Right lobe of liver (tissue), 6 donors: ENCODE results near the gene PROK1. TPM values are rescaled to one million over a fixed set of nuclear protein-coding genes. Genes with fewer than 3 reads are reported as not detected.
"Not testable (repeated sequence)": the region's sequence is repeated elsewhere in the genome, so short reads cannot be mapped to it uniquely, and the experiment has no call there.

ENCODE experiments used
- ATAC-seq, 4 donors: fragments of 200-7000 bp; cut with Tn5 transposase; one replicate each; pipeline ENCODE4 v1.9.1; 2020; ENCODE audit warnings: mild to moderate bottlenecking in 4 of 4, moderate library complexity in 4 of 4
- DNase-seq, 3 donors: peaks; one replicate each; pipeline ENCODE4 v3.0.0-alpha.2; 2020
- H3K27ac ChIP-seq, 3 donors: fragments of 200-600 bp; one replicate each; pipeline ENCODE4 v1.8.0; 2022
- H3K27me3 ChIP-seq, 2 donors: fragments of 200-600 bp; one replicate each; pipeline ENCODE4 v1.8.0; 2022
- H3K36me3 ChIP-seq, 4 donors: fragments of 200-600 bp; sonication (generic) in 1 of 4; one replicate each; pipeline versions ENCODE4 v1.5.1 to v1.8.0; 2017 to 2022; ENCODE audit warnings: control low read depth in 1 of 4
- H3K4me1 ChIP-seq, 4 donors: fragments of 200-600 bp; sonication (generic) in 1 of 4; one replicate each; pipeline versions ENCODE4 v1.5.1 to v1.8.0; 2017 to 2022; ENCODE audit warnings: control low read depth in 1 of 4
- H3K4me3 ChIP-seq, 3 donors: fragments of 200-600 bp; one replicate each; pipeline ENCODE4 v1.8.0; 2022
- H3K9me3 ChIP-seq, 4 donors: fragments of 200-600 bp; sonication (generic) in 1 of 4; one replicate each; pipeline versions ENCODE4 v1.5.1 to v1.8.0; 2017 to 2022; ENCODE audit warnings: control low read depth in 1 of 4
- POLR2A ChIP-seq: fragments of 450-650 bp; IDR thresholded peaks from one replicate; pipeline ENCODE4 v1.6.1; 2017; ENCODE audit warnings: antibody characterized with exemption, mild to moderate bottlenecking
- WGBS: methylation state at CpG from one replicate; pipeline ENCODE4 v1.1.6; 2018; ENCODE audit warnings: low coverage, low lambda C conversion rate; ENCODE audit not compliant: insufficient coverage; ENCODE audit errors: missing lambda C conversion rate; 5-methylcytosine and 5-hydroxymethylcytosine counted together
- intact Hi-C, 2 donors: fragments of 100-400 bp; cut with DNase I; formaldehyde crosslinking; loops; one replicate each; pipeline versions ENCODE4 v1.11.2 to v1.14.1; 2022
- total RNA-seq, 6 experiments: library from RNA; depleted of rRNA in 2 of 6; stranded (reverse); fragments of >200 nt in 2 of 6; fragmentation: NEBNext Ultra II Directional in 3 of 6; extraction: Animal tissue kit (Norgen Biotek cat#: 25700) in 3 of 6; gene quantifications; one replicate each; pipeline versions ENCODE4 v1.1.0 to v1.2.4, GENCODE V29; 2016 to 2023
- TF ChIP-seq, protein P1 (sequence below), 4 donors: fragments of 200-600 bp in 3 of 4; fragments of 450-650 bp in 1 of 4; IDR thresholded peaks; one replicate each; pipeline versions ENCODE4 v1.5.1 to v1.8.0; 2016 to 2022; ENCODE audit warnings: antibody characterized with exemption in 4 of 4, mild to moderate bottlenecking in 2 of 4
- donor health status: DM: no; HTN: yes; CAD: no.
- donor health status: DM: no; HTN: no; CAD: no.
- donor health status: DM: no; HTN: no; CAD: no.
- donor health status: DM: no; HTN: yes; CAD: no.
- donor health status: DM: no; HTN: yes; CAD: no.

PROK1 gene
- total RNA-seq, 6 experiments from 2014 or later: not detected

DNA sequence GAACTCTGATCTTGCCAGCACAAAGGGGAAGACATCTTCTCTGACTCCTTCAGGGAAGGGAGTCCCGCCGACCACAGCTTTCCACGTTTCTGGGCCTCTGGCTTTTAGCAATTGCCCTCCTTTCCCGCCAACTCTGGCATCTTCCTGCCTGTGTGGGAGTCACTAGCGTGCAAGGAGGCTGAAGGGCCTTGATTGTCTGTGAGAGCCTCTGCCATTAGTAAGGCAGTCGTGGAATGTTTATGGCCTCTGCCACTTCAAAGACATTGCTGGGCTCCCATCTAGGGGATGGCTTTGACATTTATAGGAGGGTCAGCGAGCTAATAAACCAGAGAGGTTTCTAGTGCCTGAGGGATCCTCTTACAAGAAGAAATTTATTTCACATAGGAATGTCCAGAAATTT is 14.3 kb upstream of the PROK1 start:
- Histone ChIP-seq H3K4me1 (peaks cover 0 to 9% (median 0%) of the 10 kb centered on the region in 4 donors), H3K27ac (no peak overlapping the region), H3K9me3 (no peaks in the 10 kb centered on the region), H3K36me3 (no peaks in the 10 kb centered on the region), H3K27me3 (no peaks in the 10 kb centered on the region), H3K4me3 (no peak overlapping the region)
- DNase-seq (no peak), ATAC-seq (no peak)
- TF ChIP-seq, protein P1, sequence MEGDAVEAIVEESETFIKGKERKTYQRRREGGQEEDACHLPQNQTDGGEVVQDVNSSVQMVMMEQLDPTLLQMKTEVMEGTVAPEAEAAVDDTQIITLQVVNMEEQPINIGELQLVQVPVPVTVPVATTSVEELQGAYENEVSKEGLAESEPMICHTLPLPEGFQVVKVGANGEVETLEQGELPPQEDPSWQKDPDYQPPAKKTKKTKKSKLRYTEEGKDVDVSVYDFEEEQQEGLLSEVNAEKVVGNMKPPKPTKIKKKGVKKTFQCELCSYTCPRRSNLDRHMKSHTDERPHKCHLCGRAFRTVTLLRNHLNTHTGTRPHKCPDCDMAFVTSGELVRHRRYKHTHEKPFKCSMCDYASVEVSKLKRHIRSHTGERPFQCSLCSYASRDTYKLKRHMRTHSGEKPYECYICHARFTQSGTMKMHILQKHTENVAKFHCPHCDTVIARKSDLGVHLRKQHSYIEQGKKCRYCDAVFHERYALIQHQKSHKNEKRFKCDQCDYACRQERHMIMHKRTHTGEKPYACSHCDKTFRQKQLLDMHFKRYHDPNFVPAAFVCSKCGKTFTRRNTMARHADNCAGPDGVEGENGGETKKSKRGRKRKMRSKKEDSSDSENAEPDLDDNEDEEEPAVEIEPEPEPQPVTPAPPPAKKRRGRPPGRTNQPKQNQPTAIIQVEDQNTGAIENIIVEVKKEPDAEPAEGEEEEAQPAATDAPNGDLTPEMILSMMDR (IDR thresholded peaks at IDR 0.05): no peak
- TF ChIP-seq POLR2A: no peak
- 36% methylated on average over 2 of the region's 7 CpGs for WGBS
- intact Hi-C loops: no loop called here

DNA sequence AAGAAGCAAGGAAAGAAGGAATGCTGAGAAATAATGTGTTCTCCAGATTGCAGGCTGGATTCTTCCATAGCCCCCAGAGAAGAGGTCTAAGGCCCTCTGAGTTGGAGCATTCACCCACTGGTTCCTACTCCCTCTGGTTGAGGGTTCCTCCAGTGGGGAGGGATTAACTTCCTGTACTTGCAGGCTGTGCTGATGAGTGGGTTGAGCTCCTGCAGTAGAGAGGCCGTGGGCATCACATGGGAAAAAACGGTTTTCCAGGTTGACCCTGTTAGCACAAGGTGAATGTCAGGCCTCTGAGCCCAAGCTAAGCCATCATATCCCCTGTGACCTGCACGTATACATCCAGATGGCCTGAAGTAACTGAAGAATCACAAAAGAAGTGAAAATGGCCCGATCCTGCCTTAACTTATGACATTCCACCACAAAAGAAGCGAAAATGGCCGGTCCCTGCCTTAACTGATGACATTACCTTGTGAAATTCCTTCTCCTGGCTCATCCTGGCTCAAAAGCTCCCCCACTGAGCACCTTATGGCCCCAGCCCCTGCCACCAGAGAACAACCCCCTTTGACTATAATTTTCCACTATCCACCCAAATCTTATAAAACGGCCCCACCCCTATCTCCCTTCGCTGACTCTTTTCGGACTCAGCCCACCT is 13.2 kb upstream of the PROK1 start:
- H3K9me3 ChIP-seq, H3K27me3 ChIP-seq, H3K36me3 ChIP-seq, DNase-seq, intact Hi-C loops, H3K4me3 ChIP-seq, ATAC-seq, H3K27ac ChIP-seq, H3K4me1 ChIP-seq: not testable (repeated sequence)
- WGBS: 76% methylated on average over 9 of the region's 9 CpGs

DNA sequence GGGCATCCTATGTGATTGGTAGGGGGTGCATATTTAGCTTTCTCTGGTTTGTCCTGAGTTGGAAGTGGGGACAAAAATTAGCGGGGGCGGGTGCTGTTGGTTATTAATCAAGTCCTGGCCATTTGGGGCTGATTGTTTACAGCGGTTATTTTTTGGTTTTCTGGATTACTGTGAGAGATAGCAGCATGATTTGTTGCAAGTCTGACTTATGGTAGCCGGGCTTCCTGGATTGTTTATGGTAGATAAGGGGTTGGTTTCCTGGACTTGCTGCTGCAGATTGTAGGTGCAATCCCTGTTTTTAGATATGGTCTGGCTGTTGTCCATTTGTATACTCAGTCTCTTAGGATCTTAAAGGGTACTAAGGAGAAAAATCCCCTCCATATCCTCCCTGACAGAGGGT is 12.1 kb upstream of the PROK1 start:
- H3K36me3 ChIP-seq: no peaks in the 10 kb centered on the region

DNA sequence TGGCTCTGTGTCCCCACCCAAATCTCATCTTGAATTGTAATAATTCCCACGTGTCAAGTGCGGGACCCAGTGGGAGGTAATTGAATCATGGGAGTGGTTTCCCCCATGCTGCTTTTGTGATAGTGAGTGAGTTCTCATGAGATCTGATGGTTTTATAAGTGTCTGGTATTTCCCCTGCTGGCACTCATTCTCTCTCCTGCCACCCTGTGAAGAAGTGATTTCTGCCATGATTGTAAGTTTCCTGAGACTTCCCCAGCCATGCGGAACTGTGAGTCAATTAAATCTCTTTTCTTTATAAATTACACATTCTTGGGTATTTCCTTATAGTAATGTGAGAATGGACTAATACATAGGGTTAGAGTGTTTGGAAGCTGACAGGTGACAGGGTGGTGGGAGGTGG is 11.1 kb upstream of the PROK1 start:
- H3K27me3 ChIP-seq, H3K4me3 ChIP-seq, ATAC-seq, intact Hi-C loops, H3K4me1 ChIP-seq, DNase-seq, H3K27ac ChIP-seq, H3K9me3 ChIP-seq, H3K36me3 ChIP-seq: not testable (repeated sequence)
- 100% methylated on average over 1 of the region's 3 CpGs for WGBS

More for the DNA sequence above, 12.1 kb upstream of the PROK1 start:
- peaks cover 0 to 4% (median 0%) of the 10 kb centered on the region in 4 donors for H3K4me1 ChIP-seq
- DNase-seq (no peak), ATAC-seq (no peak)
- intact Hi-C loops: no loop called here
- no peak overlapping the region for H3K4me3 ChIP-seq
- WGBS: 51% methylated on average over 3 of the region's 4 CpGs
- no peak for TF ChIP-seq POLR2A
- TF ChIP-seq, protein P1 (IDR thresholded peaks at IDR 0.05): no peak
- no peaks in the 10 kb centered on the region for H3K27me3 ChIP-seq
- no peak overlapping the region for H3K27ac ChIP-seq
- no peaks in the 10 kb centered on the region for H3K9me3 ChIP-seq

DNA sequence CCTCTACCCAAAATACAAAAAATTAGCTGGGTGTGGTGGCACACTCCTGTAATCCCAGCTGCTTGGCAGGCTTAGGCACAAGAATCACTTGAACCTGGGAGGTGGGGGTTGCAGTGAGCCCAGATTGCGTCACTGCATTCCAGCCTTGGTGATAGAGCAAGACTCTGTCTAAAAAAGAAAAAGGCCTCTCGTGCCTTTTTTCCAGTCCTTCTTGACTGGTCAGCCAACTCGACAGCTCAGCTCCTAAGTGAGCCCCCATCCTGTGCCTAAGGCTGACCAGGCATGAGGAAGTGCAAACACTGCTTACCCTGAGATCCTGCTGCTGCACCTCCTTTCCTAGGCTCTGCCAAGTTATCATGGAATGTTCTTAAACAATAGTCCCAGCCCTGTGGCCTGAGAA is 10.1 kb upstream of the PROK1 start:
- H3K27ac ChIP-seq: no peak overlapping the region
- no peak overlapping the region for H3K4me3 ChIP-seq
- TF ChIP-seq, protein P1 (IDR thresholded peaks at IDR 0.05): no peak
- no peak for TF ChIP-seq POLR2A
- no peaks in the 10 kb centered on the region for H3K4me1 ChIP-seq
- intact Hi-C loops: no loop called here
- DNase-seq: no peak
- no peak for ATAC-seq
- no peaks in the 10 kb centered on the region for H3K36me3 ChIP-seq
- no peaks in the 10 kb centered on the region for H3K27me3 ChIP-seq
- WGBS: 17% methylated on average over 2 of the region's 3 CpGs
- no peaks in the 10 kb centered on the region for H3K9me3 ChIP-seq

DNA sequence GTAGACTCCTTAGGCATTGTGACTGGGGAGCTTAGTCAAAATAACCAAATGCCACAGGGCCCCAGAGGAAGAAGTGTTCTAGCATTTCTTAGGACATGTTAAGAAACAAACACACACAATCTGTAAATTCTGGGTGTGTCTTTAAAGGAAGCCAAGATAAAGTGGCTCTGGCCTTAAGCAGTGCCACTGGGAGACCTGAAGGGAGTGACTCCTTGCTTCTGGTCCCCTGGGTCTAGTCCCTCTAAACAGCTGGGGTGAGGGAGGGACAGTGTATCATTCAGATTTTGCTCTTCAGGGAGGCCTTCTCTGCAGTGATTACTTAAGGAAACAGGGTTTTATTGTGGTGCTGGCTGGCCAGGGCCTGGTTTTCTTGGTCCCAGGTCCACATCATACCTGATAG is 9.1 kb upstream of the PROK1 start:
- no peaks in the 10 kb centered on the region for H3K9me3 ChIP-seq
- no peak overlapping the region for H3K27ac ChIP-seq
- H3K36me3 ChIP-seq: no peaks in the 10 kb centered on the region
- TF ChIP-seq POLR2A: no peak
- TF ChIP-seq, protein P1 (IDR thresholded peaks at IDR 0.05): no peak
- intact Hi-C loops: no loop called here
- no peak for ATAC-seq
- DNase-seq: no peak
- H3K4me1 ChIP-seq: no peaks in the 10 kb centered on the region
- H3K27me3 ChIP-seq: no peaks in the 10 kb centered on the region
- no peak overlapping the region for H3K4me3 ChIP-seq
